ENCODE results near the gene FGA.
"Not testable (repeated sequence)": the region's sequence is repeated elsewhere in the genome, so short reads cannot be mapped to it uniquely, and the experiment has no call there.

FGA gene

DNA sequence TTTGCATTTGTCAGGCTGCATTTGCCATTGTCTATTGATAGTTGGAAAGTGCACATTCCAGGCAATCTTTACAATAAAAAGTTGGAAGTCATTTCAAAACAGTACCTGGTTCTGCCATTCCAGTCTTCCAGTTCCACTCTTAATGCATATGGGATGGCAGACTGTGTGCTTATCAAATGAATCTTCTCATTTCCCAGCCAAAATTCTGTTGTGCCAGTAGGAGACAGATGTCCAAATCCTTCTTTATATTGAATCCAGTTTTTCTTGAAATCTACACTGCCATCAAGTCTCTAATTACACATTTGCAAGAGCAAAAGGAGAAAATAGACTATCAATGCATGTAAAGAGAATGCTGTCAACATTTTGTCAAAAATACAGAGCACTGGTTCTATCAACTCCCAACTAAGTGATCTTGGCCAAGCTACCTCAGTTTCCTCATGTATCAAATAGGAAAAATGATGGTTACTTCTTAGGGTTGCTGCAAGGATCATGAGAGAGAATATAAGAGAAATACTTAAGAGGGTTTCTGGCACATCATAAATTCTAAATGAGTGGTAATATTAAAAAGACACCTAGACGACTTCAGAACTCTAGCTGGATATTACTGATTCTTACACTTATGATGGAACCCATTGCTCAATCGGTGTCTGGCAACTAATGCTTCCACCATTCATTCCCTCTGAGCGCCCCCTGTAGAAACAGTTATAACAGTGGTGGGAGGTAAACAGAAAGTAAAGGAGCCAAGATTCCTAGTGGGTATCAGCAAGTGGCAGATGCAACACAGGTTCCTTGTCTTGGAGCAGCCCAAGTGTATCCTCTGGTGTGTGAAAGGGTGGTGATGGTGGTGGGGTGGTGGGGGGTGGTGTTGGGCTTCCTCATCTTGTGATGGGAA, 18.1 kb upstream of the FGA start:
- DNase-seq (ENCODE audit: low read depth in 1 of 2, low spot score in 1 of 2), result no peak

GRCh38 chr4:154606728-154607723, 16.5 kb upstream of the FGA start:
- no peak for DNase-seq (ENCODE audit: low read depth in 1 of 2, low spot score in 1 of 2)

DNA sequence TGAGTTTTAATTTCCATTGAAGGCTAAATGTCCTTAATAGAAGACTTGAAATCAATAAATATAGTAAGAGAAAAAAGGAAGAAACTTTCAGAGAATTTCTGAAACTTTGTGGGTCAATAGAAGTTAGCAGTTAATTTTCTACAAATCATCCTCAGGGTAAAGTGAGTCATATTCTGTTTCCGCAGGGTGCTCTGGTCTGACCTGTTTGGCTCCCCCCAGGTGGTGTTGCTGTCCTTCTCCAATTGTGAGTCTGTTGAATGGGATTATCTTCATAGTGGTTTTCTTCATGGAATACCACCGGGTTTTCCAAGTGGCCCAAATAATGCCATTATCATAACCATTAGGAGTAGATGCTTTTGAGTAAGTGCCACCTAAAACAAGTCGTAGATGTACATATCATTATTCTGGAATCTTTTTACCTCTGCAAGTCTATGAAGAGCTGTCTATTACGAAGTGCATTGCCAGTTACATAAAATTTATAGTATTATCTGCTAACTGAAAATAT, 14.2 kb upstream of the FGA start:
- DNase-seq (ENCODE audit: low read depth in 1 of 2, low spot score in 1 of 2), result no peak

DNA sequence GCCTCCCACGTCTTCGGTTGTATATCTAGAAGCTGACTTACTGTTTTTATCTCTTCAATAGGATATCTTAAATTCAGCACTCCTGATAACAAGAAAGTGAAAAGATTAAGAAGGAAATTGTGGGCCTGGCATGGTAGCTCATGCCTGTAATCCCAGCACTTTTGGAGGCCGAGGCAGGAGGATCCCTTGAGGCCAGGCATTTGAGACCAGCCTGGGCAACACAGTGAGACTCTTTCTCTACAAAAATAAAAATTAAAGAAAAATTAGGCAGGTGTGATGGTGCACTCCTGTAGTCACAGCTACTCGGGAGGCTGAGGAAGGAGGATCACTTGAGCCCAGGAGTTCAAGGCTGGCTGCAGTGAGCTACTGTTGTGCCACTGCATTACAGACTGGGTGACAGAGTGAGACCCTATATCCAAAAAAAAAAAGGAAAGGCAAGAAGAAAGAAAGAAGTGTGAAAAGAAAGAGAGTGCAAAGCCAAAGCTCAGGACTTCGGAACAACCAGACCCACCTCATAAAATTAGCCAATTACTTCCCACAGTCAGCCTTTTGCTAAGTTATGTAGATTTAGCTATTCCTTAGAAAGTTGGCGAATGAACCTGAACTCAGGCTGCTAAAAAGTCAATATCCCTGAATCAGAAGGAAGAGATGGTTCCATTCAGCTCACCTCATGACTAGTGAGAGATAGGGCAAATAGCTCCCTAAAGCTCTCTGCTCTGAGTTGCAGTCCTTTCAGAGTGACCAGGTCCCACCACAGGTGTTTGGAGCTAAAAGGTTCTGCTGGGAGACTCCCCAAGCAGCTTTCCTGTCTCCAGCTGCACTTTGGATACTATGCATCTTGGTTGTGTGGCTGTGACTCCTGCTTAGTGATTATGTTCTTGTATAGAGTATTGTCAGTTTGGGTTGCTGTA, 12.7 kb upstream of the FGA start:
- no peak for DNase-seq (ENCODE audit: low read depth in 1 of 2, low spot score in 1 of 2)

DNA sequence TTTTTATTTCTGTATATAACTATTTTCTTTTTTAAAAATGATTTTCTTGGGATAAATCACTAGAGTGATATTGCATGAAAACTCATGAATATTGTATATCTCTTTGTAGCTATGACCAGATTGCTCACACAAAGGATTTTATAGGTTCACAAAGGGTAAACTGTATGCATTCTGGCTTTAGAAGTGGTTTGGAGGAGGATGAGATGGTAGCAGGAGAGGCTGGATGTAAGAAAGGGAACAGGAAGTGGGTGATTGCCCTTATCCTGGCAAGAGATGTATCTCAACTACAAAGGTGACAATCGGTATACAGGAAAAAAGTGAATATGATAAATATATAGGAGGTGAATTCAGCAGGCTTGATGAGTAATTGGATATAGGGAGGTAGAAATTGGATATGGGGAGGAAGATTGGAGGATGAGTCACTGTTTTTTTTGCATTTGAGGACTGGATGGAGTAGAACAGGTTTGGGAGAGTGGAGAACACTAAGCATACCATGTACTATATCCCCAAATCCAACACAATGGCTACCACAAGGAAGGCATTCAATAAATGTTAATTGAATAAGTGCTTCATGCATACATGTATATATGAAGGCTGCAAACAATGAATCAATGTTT, 12.0 kb upstream of the FGA start:
- DNase-seq (ENCODE audit: low read depth in 1 of 2, low spot score in 1 of 2), result no peak

- no peak for DNase-seq (ENCODE audit: low read depth in 1 of 2, low spot score in 1 of 2)
Observed at GRCh38 chr4:154597798-154598774, 7.5 kb upstream of the FGA start.

GRCh38 chr4:154597281-154597680, 6.7 kb upstream of the FGA start:
- not testable (repeated sequence) for DNase-seq (ENCODE audit: low read depth in 1 of 2, low spot score in 1 of 2)

DNA sequence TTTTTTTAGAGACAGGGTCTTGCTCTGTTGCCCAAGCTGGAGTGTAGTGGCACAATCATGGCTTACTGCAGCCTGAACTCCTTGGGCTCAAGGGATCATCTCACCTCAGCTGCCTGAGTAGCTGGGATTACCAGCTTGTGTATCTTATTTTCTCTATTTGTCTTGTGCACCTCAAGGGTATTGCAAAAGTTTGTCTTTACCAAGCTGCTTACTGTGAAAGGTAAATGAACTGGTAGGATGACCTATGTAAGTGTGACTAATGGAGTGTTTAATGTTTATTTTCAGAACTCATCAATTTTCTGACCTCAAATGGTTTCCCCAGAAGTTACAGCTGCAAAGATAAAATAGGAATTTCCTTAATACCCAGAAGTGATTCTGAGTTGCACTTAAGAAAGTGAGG, 5.3 kb upstream of the FGA start:
- no peak for DNase-seq (ENCODE audit: low read depth in 1 of 2, low spot score in 1 of 2)

DNA sequence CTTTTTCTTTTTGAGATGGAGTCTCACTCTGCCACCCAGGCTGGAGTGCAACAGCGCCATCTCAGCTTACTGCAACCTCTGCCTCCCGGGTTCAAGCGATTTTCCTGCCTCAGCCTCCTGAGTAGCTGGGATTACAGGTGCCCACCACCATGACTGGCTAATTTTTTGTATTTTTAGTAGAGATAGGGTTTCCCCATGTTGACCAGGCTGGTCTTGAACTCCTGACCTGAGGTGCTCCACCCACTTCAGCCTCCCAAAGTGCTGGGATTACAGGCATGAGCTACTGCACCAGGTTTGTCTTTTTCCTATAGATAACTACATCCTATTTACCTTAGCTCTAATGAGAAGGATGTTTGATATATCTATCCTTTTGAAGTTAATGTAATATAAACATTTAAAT, 3.8 kb upstream of the FGA start:
- DNase-seq (ENCODE audit: low read depth in 1 of 2, low spot score in 1 of 2), result not testable (repeated sequence)

DNA sequence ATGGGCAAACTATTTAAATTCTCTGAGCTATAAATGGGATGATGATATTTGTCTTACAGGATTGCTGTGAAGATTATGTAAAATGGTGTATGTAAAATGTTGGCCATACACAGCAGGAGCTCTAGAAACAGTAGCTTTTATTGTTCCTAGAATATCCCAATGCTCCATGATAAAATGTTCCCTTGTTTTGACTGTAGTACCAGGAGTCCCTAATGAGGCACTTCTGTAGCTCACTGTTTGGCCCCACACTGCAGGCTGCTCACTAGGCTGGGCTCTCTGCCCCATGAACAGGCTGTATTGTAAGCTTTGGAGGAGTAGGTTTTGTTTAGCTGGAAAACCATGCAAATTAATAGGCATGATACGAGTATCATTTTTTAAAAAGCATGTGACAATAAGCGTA, 3.3 kb upstream of the FGA start:
- no peak for DNase-seq (ENCODE audit: low read depth in 1 of 2, low spot score in 1 of 2)

DNA sequence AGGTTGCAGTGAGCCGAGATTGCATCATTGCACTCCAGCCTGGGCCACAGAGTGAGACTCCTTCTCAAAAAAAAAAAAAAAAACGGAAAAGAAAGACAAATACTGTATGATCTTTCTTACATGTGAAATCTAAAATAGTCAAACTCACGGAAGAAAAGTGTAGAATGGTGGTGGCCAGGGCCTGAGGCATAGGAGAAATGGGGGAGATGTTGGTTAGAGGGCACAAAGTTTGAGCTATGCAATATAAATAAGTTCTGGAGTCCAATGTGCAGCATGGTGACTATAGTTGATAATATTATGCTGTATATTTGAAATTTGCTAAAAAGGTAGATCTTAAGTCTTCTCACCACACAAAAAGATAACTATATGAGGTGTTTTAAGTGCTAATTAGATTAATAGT, 1.3 kb upstream of the FGA start:
- no peak for DNase-seq (ENCODE audit: low read depth in 1 of 2, low spot score in 1 of 2)

- no peak for DNase-seq (ENCODE audit: low read depth in 1 of 2, low spot score in 1 of 2)
Observed at GRCh38 chr4:154589296-154590197, 995 bp downstream of the FGA start.

DNA sequence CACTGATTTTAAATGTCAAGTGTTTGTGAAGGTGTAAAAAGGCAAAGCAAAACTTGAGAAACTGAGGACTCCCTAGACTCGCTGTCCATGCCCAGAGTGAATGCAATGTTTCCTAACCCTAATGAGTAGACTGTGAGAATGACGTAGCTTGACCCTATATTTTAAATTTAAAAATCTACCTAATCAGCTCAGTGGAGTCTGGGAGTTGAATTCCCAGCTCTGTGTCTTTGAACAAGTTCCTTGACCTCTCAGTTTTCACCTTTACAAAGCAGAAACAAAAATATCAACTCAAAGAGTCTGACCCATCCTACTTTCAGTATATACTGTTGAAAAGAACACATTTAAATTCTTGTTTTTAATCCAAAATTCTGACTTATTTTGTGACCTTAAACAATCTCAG, 2.3 kb downstream of the FGA start:
- DNase-seq (ENCODE audit: low read depth in 1 of 2, low spot score in 1 of 2), result no peak

DNA sequence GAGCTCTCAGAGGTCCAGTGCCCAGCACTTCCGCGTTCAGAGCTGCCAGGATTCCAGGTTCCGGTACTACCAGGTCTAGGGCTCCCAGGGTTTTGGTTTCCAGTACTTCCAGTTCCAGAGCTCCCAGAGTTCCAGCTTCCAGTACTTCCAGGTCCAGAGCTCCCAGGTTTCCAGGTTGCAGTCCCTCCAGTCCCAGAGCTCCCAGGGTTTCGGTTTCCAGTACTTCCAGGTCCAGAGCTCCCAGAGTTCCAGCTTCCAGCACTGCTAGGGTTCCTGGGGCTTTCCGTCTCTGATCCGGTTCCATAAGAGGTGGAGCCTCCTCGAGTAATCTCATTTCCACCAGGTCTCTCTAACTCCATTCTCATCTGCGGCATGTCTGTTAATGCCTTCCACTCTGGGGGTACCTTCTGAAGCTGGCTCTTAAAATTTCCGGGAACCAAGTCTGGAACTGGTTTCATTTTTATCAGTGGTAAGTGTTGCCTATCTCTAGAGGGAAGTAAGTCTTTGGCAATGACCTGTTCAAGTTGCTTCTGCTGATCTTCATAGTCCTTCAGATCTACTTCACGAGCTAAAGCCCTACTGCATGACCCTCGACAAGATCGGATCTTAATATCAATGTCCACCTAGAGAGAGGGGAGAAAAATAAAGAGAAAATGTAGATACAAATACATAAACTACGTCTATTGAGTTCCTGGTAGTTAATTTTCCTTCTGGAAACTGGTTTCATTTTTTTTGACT, 4.1 kb downstream of the FGA start:
- no peak for DNase-seq (ENCODE audit: low read depth in 1 of 2, low spot score in 1 of 2)

DNA sequence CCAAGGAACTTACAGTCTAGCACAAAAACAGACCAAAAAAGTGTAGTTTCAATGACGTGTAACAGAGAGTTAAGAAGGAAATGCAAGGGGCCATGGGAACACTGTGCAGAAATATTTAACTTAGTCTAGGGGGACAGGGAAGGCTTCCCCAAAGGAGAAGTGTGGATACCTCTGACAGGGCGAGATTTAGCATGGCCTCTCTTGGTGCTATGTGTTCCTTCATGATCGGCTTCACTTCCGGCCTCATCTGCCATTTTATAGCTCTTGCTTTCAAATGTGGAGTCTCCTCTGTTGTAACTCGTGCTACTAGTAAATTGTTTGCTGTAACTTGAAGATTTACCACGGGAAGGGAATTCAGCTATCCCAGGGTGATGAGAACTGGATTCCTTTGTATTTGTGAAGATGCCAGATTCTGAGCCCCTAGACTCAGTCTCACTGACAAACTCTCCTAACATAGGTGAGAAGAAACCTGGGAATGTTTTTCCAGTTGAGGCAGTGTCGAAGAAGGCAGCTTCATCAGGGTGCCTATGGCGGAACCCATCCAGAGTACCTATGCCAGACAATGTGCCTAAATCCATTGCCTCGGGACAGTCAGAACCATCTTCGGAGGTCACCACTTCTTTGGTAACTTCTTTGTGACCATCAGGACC, 5.0 kb downstream of the FGA start:
- no peak for DNase-seq (ENCODE audit: low read depth in 1 of 2, low spot score in 1 of 2)

DNA sequence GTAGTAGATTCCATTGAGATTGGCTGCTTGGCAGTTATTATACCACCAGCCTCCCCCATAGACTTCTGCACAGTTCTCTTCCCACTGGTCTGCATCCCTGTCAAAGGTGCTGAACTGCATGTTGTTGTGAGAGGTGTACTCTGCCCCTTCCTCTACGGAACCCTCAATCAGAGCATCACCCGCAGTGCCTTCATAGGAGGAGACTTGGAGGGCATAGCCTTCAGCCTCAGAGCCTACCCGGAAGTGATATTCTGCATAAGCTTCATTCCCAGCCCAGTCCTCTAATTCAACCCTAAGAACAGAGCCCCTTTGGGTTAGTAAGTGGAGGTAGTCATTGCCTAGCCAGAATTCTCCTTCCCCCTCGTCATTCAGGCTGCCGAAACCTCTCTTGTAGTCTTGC, 6.3 kb downstream of the FGA start:
- no peak for DNase-seq (ENCODE audit: low read depth in 1 of 2, low spot score in 1 of 2)

DNA sequence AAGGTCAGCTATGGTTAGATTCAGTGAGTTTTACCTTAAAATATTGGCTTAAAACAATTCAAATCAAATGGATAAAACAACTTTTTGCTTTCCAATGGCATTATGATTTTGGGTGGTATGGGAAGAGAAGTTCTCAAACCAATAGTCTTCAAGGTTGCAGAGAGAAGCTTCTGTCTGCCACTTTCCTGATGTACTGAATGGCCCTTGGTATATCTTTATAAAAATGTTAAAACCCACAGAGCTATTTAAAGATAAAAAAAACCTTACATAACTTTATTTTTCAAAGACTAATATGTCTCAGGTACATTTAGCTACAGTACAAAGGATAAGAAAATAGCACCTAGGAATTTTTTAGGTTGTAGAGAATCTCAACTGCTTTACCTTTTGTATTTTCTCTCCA, 6.9 kb downstream of the FGA start:
- DNase-seq (ENCODE audit: low read depth in 1 of 2, low spot score in 1 of 2), result no peak

Measured in stimulated activated CD4-positive, alpha-beta T cell treated with anti-CD3 and anti-CD28 coated beads, Interleukin-15, amount 100 ng/mL, for 1 hour (primary cell).